ENCODE data around the gene PLLP. TPM values are rescaled to one million over a fixed set of nuclear protein-coding genes. Genes with fewer than 3 reads are reported as not detected.

PLLP gene
- total and polyA plus RNA-seq, 10 of the 15 experiments (the other 5 are each of a cell fraction or from before 2014, with no cell fraction given) = 0.21 to 5.8 (median 0.67) TPM

DNA sequence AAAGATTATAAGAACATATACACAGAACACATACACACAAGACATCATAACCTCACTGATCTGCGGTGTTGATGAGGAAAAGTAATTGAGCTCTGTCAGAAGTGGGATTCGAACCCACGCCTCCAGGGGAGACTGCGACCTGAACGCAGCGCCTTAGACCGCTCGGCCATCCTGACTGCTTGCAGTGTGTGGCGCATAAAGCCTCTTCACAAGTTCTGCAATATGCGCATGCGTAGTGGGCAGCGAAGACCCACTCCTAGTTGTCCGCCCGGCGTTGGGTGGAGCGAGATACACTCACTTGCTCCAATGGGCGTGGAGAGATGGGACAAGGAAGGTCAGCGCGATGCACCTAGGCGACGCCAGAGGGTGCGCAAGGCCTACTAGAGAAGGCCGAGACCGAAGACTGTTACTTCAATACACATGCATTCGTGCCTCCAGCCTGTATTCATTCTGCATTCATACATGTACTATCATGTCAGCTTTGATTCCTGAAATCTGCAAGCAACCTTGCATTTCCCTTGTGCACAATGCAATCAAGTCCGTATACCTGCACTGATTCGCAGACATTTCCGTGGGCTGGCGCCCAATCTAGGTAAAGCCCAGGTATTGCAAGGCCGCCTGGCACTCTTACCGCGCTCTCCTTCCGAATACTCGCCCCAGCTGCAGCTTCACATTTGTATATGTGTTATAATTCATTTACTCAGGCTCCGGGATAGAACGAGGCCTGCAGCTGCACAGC lies 16.1 kb upstream of the PLLP start (continued):
- peak; percentile 93 for TF ChIP-seq SKIL (IDR thresholded peaks at IDR 0.05; ENCODE audit: low read depth, poor library complexity, severe bottlenecking)
- TF ChIP-seq ZZZ3 (IDR thresholded peaks at IDR 0.05; ENCODE audit: control insufficient read depth, insufficient read length, low read depth) = no peak
- no peak for TF ChIP-seq NFYA (IDR thresholded peaks at IDR 0.05; ENCODE audit: borderline replicate concordance, low read depth, low read length)
- no peak for TF ChIP-seq PML (IDR thresholded peaks at IDR 0.05; ENCODE audit: low read length)
- 0 out of 2 replicates have a peak, but pooled peaks have one; percentile 67 for TF ChIP-seq RCOR1 (conservative IDR thresholded peaks at IDR 0.05; ENCODE audit: low read depth, low read length)
- TF ChIP-seq E4F1 (IDR thresholded peaks at IDR 0.05; ENCODE audit: borderline replicate concordance, partially characterized antibody) = no peak
- peak; percentile 83 for TF ChIP-seq NR2F1 (conservative IDR thresholded peaks at IDR 0.05)
- TF ChIP-seq NRF1 (conservative IDR thresholded peaks at IDR 0.05; ENCODE audit: low read depth, low read length) = peak; percentile 65
- TF ChIP-seq YY1 (IDR thresholded peaks at IDR 0.05; ENCODE audit: low read depth, low read length) = peak; percentile 82; the same call in 1 of the 2 replicates
- no peak for TF ChIP-seq MTA3 (IDR thresholded peaks at IDR 0.05; ENCODE audit: borderline replicate concordance, low read length)
- no peak for TF ChIP-seq KAT2A (conservative IDR thresholded peaks at IDR 0.05; ENCODE audit: control insufficient read depth, low read depth, low read length)
- TF ChIP-seq CHD2 (IDR thresholded peaks at IDR 0.05; ENCODE audit: borderline replicate concordance, low read depth, low read length) = no peak
- peak; percentile 51; the same call in 1 of the 2 replicates for TF ChIP-seq STAT3 (IDR thresholded peaks at IDR 0.05; ENCODE audit: low read depth, low read length)
- TF ChIP-seq JUNB (IDR thresholded peaks at IDR 0.05) = no peak
- TF ChIP-seq HDAC6 (IDR thresholded peaks at IDR 0.05; ENCODE audit: unreplicated experiment) = peak; percentile 27
- TF ChIP-seq, protein P1, sequence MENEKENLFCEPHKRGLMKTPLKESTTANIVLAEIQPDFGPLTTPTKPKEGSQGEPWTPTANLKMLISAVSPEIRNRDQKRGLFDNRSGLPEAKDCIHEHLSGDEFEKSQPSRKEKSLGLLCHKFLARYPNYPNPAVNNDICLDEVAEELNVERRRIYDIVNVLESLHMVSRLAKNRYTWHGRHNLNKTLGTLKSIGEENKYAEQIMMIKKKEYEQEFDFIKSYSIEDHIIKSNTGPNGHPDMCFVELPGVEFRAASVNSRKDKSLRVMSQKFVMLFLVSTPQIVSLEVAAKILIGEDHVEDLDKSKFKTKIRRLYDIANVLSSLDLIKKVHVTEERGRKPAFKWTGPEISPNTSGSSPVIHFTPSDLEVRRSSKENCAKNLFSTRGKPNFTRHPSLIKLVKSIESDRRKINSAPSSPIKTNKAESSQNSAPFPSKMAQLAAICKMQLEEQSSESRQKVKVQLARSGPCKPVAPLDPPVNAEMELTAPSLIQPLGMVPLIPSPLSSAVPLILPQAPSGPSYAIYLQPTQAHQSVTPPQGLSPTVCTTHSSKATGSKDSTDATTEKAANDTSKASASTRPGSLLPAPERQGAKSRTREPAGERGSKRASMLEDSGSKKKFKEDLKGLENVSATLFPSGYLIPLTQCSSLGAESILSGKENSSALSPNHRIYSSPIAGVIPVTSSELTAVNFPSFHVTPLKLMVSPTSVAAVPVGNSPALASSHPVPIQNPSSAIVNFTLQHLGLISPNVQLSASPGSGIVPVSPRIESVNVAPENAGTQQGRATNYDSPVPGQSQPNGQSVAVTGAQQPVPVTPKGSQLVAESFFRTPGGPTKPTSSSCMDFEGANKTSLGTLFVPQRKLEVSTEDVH (IDR thresholded peaks at IDR 0.05; ENCODE audit: low read depth, partially characterized antibody) = no peak
- TF ChIP-seq PAX5 (IDR thresholded peaks at IDR 0.05; ENCODE audit: borderline replicate concordance, low read depth, low read length) = no peak; the same call in 1 of the 2 replicates
- no peak for TF ChIP-seq CBX5 (IDR thresholded peaks at IDR 0.05; ENCODE audit: low read depth)
- TF ChIP-seq RBBP5 (conservative IDR thresholded peaks at IDR 0.05) = 0 out of 2 replicates have a peak, but pooled peaks have one; percentile 27
